ENCODE data around the gene CAMK4. TPM values are rescaled to one million over a fixed set of nuclear protein-coding genes. Genes with fewer than 3 reads are reported as not detected.

The CAMK4 gene
- total RNA-seq, 1 experiment from 2014 or later, result 6.3 TPM

DNA sequence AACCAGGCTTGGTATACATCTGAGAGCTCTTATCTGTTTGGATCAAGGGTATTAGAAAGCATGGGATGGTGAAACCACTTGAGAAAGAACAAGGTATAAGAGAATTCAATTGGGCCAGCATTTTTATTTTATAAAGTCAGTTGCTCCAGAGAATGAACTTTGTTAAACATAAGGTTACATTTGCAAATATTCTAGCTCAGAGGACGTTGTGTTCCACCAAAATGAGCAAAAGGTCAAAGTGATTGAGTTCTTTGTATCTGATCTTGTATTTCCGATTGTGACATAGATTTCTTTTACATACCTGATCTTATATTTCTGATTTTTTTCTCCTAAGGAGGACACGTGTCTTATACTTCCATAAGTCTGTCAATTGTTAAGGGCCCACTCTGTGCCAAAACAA lies 296.7 kb downstream of the CAMK4 start:
- no peak overlapping the region for H4K91ac ChIP-seq (ENCODE audit: insufficient read length, low read depth, low read length)
- H3K27ac ChIP-seq (ENCODE audit: insufficient read length, low read depth, low read length), result no peak overlapping the region
- H3T11ph ChIP-seq (ENCODE audit: low read length), result no peak overlapping the region
- H4K20me1 ChIP-seq (ENCODE audit: control insufficient read depth, insufficient read depth, insufficient read length), result no peaks in the 10 kb centered on the region
- H3K23ac ChIP-seq (ENCODE audit: insufficient read length, low read depth, low read length), result no peak overlapping the region
- H3K27me3 ChIP-seq (ENCODE audit: insufficient read depth, low read length), result no peaks in the 10 kb centered on the region
- Mint-ChIP-seq H3K27ac (no peak overlapping the region), H3K36me3 (ENCODE audit: insufficient read depth in 1 of 3, low read depth in 3 of 3) (no peaks in the 10 kb centered on the region), H3K27me3 (ENCODE audit: low read depth) (no peaks in the 10 kb centered on the region), H3K4me1 (no peaks in the 10 kb centered on the region), H3K9me3 (no peaks in the 10 kb centered on the region), H3K4me3 (no peak overlapping the region)
- no peak overlapping the region for H4K8ac ChIP-seq (replicated peaks; ENCODE audit: insufficient read length, low read depth, low read length)
- H2AFZ ChIP-seq (ENCODE audit: low read length), result no peak overlapping the region
- H3K4ac ChIP-seq (ENCODE audit: low read depth, low read length), result no peak overlapping the region
- no peak overlapping the region for H2BK12ac ChIP-seq (ENCODE audit: insufficient read length, low read depth, low read length)
- no peaks in the 10 kb centered on the region for H3K79me1 ChIP-seq (ENCODE audit: insufficient read depth, low read depth, low read length, poor library complexity, severe bottlenecking)
- no peak overlapping the region for H3K56ac ChIP-seq (ENCODE audit: insufficient read length, low read depth, low read length)
- H3K14ac ChIP-seq (ENCODE audit: insufficient read depth, low read length), result no peak overlapping the region
- no peaks in the 10 kb centered on the region for H3K79me2 ChIP-seq (ENCODE audit: insufficient read depth, low read length)
- H2BK120ac ChIP-seq (ENCODE audit: low read depth, low read length, poor library complexity, severe bottlenecking), result no peak overlapping the region
- H2BK5ac ChIP-seq (ENCODE audit: insufficient read length, low read length), result no peak overlapping the region
- no peak overlapping the region for H3K4me2 ChIP-seq (ENCODE audit: insufficient read depth, insufficient read length, low read length)
- H2BK15ac ChIP-seq (ENCODE audit: low read depth, low read length), result no peak overlapping the region
- no peak overlapping the region for H3K9ac ChIP-seq (ENCODE audit: extremely low read depth, insufficient read length, low read length)
- no peaks in the 10 kb centered on the region for H3K4me1 ChIP-seq (ENCODE audit: insufficient read depth, low read length)
- H2AK5ac ChIP-seq (ENCODE audit: insufficient read length, low read length), result no peak overlapping the region
- no peak for DNase-seq
- no peak overlapping the region for H3K18ac ChIP-seq (ENCODE audit: insufficient read length, low read depth, low read length)
- H3K23me2 ChIP-seq (ENCODE audit: insufficient read length, low read depth, low read length, poor library complexity, severe bottlenecking), result no peaks in the 10 kb centered on the region
- TF ChIP-seq, protein P1, sequence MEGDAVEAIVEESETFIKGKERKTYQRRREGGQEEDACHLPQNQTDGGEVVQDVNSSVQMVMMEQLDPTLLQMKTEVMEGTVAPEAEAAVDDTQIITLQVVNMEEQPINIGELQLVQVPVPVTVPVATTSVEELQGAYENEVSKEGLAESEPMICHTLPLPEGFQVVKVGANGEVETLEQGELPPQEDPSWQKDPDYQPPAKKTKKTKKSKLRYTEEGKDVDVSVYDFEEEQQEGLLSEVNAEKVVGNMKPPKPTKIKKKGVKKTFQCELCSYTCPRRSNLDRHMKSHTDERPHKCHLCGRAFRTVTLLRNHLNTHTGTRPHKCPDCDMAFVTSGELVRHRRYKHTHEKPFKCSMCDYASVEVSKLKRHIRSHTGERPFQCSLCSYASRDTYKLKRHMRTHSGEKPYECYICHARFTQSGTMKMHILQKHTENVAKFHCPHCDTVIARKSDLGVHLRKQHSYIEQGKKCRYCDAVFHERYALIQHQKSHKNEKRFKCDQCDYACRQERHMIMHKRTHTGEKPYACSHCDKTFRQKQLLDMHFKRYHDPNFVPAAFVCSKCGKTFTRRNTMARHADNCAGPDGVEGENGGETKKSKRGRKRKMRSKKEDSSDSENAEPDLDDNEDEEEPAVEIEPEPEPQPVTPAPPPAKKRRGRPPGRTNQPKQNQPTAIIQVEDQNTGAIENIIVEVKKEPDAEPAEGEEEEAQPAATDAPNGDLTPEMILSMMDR (conservative IDR thresholded peaks at IDR 0.05), result no peak
- no peak overlapping the region for H2BK20ac ChIP-seq (ENCODE audit: low read depth, low read length, poor library complexity, severe bottlenecking)
- no CpG with 5 or more reads among the region's 3 CpGs for WGBS (ENCODE audit: extremely low coverage, insufficient read length, low lambda C conversion rate)
- H4K5ac ChIP-seq (ENCODE audit: insufficient read length, low read depth, low read length), result no peak overlapping the region
- no peaks in the 10 kb centered on the region for H3K9me3 ChIP-seq (ENCODE audit: control insufficient read depth, low read depth, low read length)
